DMS 273 (cell line): ENCODE data around the gene PLAC1.
A peak's percentile ranks its signal among the peaks of the same experiment; 100 is the strongest.

Experiments used
- DNase-seq: peaks from one replicate; lab custom pipeline; 2025; ENCODE audit not compliant: unreplicated experiment; lab: John Stamatoyannopoulos, UW

PLAC1 gene

DNA sequence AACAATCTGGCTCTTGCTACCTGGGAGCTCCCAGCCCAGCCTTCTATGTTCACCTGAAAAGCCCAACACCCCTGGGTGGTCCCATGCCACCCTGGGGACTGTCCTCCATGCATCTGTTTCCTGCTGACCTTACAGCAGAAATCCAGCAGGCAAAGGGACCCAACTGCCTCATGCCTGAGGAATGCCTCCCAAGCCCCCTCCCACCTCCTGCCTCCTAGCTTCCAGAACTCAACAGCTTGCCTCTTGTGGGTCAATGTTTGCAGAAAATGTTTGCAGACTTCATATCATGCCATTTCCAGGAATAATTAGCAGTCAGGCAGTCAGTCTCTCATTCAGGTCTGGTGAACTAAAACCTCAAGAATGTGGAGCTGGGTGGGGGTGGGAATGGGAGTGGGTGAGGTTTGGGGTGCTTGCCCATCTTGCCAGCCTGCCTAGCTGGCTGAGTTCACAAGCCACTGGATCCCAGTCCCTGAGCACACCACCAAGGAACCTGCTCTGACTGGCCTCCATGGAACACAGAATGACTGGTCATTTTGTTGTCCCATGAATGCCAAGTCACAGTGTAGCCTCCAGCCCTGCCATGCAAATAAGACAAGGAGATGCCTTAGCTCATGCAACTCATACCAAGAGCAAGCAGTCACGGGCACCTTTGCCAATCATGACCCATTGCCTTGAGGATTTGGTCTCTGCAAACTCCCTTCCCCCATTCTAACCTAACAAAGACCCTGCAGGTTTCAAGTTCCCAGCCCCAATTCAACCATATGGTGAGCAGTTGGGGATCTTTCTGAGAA lies 12.1 kb upstream of the PLAC1 start:
- DNase-seq: peak; percentile 89

- DNase-seq: peak; percentile 44
Measured at GRCh38 chrX:134669378-134670098, 11.3 kb upstream of the PLAC1 start.

- no peak for DNase-seq
Measured at GRCh38 chrX:134664202-134664601, 5.9 kb upstream of the PLAC1 start.

GRCh38 chrX:134661295-134661694 lies 3.0 kb upstream of the PLAC1 start:
- DNase-seq: no peak

DNA sequence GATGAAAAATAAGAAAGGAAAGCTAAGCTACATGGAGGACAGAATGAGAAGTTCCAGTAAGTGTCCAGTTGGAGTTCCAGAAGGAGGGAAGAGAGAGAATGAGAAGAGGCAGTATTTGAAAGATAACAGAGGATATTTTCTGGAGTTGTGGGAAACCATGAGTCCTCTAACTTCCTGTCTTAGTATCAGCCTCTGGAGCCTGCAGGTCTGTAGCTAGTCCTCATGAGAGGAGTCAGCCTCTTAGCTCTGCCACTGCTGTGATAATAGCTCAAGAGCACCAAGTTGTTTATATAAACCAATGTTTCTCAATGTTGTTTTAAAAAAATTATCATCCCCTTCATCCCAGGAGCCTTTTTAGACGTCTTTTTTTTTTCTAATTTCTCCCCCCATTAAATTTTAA lies 2.4 kb upstream of the PLAC1 start:
- DNase-seq: no peak

- no peak for DNase-seq
Measured at GRCh38 chrX:134659761-134660160, 1.5 kb upstream of the PLAC1 start.

DNA sequence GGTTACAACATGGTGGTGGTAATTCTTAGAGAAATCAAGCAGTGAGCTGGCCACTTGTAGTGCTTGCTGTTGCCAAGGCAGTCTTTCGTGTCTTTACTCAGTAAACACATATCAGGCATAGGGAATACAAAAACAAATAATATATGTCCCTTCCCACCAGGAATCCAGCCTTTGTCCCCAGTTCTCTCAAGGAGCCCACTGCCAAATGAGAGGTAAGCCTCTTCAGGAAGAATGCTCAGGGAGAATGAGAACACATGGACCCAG lies 421 bp upstream of the PLAC1 start:
- DNase-seq: no peak

DNA sequence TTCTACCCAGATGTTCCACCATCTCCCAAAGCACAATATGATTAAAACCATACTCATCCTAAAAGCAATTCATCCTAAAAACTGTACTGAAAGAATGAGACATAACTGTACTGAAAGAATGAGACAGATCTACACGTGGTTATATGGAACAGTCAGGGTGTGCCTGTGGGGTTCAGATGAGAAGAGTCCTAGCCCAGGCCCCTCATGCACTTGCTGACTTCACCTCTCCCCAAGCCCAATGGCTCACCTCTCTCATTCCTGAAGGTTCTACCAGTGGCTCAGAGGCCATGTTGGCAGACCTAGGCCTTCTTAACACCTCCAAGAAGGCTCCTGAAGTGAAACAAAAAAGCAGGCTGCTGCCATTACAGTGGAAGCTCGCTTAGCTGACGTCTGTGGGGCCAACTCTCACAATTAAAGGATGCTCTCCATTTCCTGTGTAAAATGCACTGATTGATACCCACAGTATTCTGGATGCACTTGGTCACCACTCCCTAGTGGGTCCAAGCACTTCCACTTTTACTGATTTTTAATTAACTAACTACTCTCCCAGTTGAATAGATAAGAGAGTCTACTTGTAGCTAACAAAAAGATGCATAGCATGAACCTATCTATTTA lies 3.8 kb downstream of the PLAC1 start:
- DNase-seq: no peak

- DNase-seq: peak; percentile 68
Measured at GRCh38 chrX:134653835-134654234, 4.4 kb downstream of the PLAC1 start.

DNA sequence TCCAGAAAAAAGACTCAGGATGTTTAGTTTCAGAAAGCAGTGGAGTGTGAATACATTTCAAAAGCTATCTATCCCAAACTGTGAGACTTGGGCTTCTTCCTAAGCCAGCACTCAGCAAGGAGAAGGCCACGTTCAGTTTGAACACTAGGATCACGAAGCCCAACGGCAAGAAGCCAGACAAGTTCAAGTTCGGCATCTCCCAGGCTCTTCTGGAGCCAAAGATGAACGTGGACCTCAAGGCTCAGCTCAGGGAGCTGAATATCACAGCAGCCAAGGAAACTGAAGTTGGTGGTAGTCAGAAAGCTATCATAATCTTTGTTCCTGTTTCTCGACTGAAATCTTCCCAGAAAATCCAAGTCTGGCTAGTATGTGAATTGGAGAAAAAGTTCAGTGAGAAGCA lies 7.6 kb downstream of the PLAC1 start:
- DNase-seq: no peak

DNA sequence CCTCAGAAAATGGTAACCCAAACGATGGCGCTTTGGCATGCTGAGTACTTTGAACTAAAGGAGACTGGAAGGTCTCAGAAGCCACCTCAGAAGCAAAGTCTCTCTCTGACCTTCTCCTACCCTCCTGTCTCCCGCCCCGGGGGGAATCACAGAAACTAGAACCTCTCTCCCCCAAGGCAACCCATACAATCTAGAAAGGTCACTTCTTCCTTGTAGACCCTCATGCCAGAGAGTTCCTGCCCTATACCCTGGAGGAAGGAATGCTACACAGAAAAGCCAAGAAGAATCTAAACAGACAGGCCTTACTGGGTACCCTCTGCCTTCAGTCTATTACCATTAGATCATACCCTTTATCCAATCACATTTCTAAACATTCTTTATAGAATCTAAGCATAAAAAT lies 8.5 kb downstream of the PLAC1 start:
- no peak for DNase-seq

DNA sequence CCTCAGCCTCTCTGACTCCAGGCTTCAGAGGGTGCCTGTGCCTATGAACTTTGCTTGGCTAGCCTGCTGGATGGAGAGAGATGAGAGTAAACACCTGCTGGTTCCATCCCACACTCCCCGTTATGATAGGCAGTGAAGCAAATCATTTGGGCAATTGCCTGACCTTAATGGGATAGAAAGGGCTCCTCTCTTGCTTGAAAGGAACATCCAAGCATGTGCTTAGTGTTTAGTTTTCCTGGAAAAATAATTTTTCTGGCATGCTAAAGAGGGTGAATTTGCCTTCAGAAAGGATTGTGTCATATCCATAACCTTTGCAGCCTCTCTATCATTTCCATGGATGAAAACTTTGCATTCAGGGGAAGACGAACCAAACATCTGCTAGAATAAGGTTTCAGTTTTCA lies 10.8 kb downstream of the PLAC1 start:
- peak; percentile 28 for DNase-seq

DNA sequence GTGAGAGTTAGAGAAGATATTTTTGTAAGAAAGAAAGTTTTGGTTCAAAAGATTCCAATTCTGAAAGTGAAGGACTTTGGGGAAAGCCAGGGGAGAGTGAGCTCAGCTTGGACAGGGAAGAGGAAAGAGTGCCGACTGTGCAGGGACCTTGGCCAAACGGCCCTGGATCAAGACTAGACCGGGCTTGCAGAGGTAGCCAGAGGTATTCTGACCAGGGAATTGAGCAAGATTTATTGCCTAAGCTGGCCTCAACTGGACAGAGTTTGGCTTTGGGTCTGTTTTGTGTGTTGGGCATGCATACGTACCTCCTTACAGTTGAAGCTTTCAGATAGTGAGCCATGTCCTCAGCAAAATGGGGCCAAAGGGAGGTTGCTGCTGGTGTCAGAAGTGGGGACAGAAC lies 11.6 kb downstream of the PLAC1 start:
- DNase-seq: no peak

DNA sequence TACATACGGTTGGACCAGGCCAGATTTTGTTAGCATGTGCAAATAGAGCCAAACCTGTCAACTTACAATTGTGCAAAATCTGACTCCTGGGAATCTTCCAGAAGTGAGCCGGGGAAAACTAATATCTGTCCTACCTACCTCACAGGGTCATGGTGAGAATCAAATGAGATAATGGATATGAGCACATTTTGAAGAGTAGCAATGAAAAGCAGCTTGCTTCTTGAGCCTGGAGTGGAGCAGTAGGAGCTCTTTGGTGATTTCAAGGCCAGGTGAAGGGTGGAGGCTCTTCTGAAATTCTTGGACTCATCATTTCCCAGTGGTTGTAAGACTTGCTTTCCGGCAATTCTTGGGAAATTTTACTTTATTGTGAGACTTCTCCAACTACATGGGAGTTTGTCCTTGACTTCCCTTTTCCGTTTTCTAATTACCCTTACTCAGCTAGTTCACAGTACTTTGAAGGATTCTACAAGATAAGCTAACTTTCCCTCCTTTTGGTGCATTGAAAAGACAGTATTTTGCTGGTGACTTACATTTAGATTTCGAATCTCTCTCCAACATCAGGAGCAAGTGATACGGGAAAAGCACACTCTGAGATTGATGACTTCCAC lies 12.2 kb downstream of the PLAC1 start:
- no peak for DNase-seq

GRCh38 chrX:134642386-134642785 lies 15.9 kb downstream of the PLAC1 start:
- DNase-seq: no peak

GRCh38 chrX:134641346-134641745 lies 16.9 kb downstream of the PLAC1 start:
- no peak for DNase-seq

GRCh38 chrX:134640914-134641313 lies 17.4 kb downstream of the PLAC1 start:
- DNase-seq: no peak

DNA sequence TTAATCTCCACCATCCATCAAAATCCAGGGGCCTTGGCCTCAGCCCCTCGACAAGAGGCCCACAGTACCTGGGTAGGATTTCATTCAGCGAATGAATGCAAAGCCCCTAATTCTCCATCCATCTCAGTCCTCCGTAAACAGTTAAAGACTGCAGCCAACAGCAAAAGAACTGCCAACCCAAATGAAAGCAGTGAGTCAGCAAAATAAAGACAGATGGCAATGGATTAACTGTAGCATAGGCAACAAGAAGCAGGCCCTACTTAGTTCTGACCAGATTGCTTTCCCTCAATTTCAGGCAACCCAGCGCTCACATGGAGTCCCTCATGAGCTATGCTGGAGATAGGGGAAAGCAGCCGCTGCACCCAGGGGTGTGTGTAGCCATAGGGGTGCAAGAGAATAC lies 21.4 kb downstream of the PLAC1 start:
- DNase-seq: peak; percentile 89

DNA sequence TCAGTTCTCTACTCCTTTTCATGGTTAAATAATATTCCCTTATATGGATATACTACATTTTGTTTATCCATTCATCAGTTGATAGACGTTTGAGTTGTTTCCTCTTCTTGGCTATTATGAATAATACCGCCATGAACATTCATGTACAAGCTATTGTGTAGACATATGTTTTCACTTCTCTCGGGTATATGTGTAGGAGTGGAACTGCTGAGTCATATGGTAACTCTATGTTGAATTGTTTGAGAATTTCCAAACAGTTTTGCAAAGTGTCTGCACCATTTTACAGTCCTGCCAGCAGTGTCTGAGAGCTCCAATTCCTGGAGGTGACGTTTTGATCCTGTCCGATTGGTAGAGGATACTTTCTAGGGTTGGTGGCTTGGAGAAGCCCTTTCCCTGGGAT lies 23.6 kb downstream of the PLAC1 start:
- DNase-seq: no peak

GRCh38 chrX:134633832-134634231 lies 24.4 kb downstream of the PLAC1 start:
- no peak for DNase-seq

- no peak for DNase-seq
Measured at GRCh38 chrX:134633394-134633793, 24.9 kb downstream of the PLAC1 start.

DNA sequence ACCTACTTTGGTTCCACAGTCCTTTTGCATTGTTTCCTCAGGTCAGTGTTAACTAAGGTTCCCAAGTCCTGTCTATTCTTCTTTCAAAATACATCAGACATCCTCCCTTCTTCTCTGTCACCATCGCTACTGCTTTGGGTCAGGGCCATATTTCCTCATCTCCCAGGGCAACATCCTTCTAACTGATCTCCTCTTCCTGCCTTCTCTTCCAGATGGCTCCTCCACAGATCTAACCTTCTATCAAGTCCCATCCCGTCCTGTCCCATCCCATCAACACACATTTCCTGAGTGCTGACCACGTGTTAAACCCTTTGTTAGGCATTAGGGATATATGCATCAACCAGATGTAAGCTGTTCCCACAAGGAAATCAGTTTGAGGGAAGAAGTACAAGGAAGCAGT lies 25.9 kb downstream of the PLAC1 start:
- DNase-seq: peak; percentile 56
